Caco-2 (cell line): ENCODE results near the gene ADCY4. TPM values are rescaled to one million over a fixed set of nuclear protein-coding genes. Genes with fewer than 3 reads are reported as not detected.
A peak's percentile ranks its signal among the peaks of the same experiment; 100 is the strongest.
"Not testable (repeated sequence)": the region's sequence is repeated elsewhere in the genome, so short reads cannot be mapped to it uniquely, and the experiment has no call there.

Experiments
- BruUV-seq: library from RNA; stranded (reverse); fragments of 400-500 nt; replicated peaks from 2 replicates; lab custom pipeline; 2021; lab: Mats Ljungman, UMichigan
- CTCF ChIA-PET: fragments of 300-600 bp; sonication (Branson Sonifier 250); formaldehyde crosslinking; loops from one replicate; lab custom pipeline; 2022; ENCODE audit warnings: antibody characterized with exemption; lab: Charles Lee
- POLR2A ChIA-PET: fragments of 300-600 bp; sonication (Branson Sonifier 250); formaldehyde crosslinking; loops from one replicate; lab custom pipeline; 2022; ENCODE audit warnings: antibody characterized with exemption; lab: Charles Lee
- DNase-seq, 2 experiments: peaks; one replicate each; pipeline versions ENCODE4 v3.0.0 to v3.0.0-alpha.2; 2020 to 2022
- H3K27me3 ChIP-seq: replicated peaks from 2 replicates; pipeline ENCODE4 v1.6.0; 2011; ENCODE audit warnings: low read length; ENCODE audit not compliant: control insufficient read depth, insufficient read depth
- H3K36me3 ChIP-seq: 2 replicates; pipeline ENCODE4 v1.5.1; 2011; ENCODE audit warnings: low read length; ENCODE audit not compliant: control insufficient read depth, insufficient read depth
- H3K4me1 ChIP-seq: fragments of 250-450 bp; sonication (Bioruptor Pico); 2 replicates; pipeline ENCODE4 v1.5.1; 2020; ENCODE audit warnings: mild to moderate bottlenecking
- H3K4me3 ChIP-seq: 2 replicates; pipeline ENCODE4 v1.5.1; 2011; ENCODE audit warnings: low read depth, mild to moderate bottlenecking, control low read depth, low read length
- H3K9me3 ChIP-seq: fragments of 250-450 bp; sonication (Bioruptor Pico); 2 replicates; pipeline ENCODE4 v1.5.1; 2020; ENCODE audit warnings: mild to moderate bottlenecking, moderate library complexity
- H3K27ac Mint-ChIP-seq: one replicate; pipeline ENCODE4 v1.8.0; 2022; ENCODE audit warnings: mixed read lengths; ENCODE audit not compliant: unreplicated experiment
- H3K27me3 Mint-ChIP-seq: one replicate; pipeline ENCODE4 v1.8.0; 2022; ENCODE audit warnings: mixed read lengths; ENCODE audit not compliant: insufficient read depth, unreplicated experiment
- H3K36me3 Mint-ChIP-seq: one replicate; pipeline ENCODE4 v1.8.0; 2022; ENCODE audit warnings: mild to moderate bottlenecking, mixed read lengths; ENCODE audit not compliant: insufficient read depth, unreplicated experiment
- H3K4me1 Mint-ChIP-seq: one replicate; pipeline ENCODE4 v1.8.0; 2022; ENCODE audit warnings: low read depth, mixed read lengths; ENCODE audit not compliant: unreplicated experiment
- H3K4me3 Mint-ChIP-seq: one replicate; pipeline ENCODE4 v1.8.0; 2022; ENCODE audit warnings: mild to moderate bottlenecking, moderate library complexity, mixed read lengths; ENCODE audit not compliant: unreplicated experiment
- H3K9me3 Mint-ChIP-seq: one replicate; pipeline ENCODE4 v1.8.0; 2022; ENCODE audit warnings: mixed read lengths; ENCODE audit not compliant: unreplicated experiment
- intact Hi-C: fragments of 100-400 bp; cut with micrococcal nuclease; formaldehyde crosslinking; loops from one replicate; pipeline ENCODE4 v1.10.0; 2022; ENCODE audit not compliant: unreplicated experiment
- total RNA-seq: library from RNA; stranded (reverse); gene quantifications from 2 replicates; pipeline ENCODE4 v1.2.3, GENCODE V29; 2022
- TF ChIP-seq, protein P1 (sequence below), 2 experiments: fragments of 200-600 bp in 1 of 2; IDR thresholded peaks; 1 replicate in 1 of 2; 2 replicates in 1 of 2; pipeline versions ENCODE4 v1.5.1 to v1.8.0; 2011 to 2022; ENCODE audit warnings: antibody characterized with exemption in 1 of 2, control low read depth in 1 of 2, inconsistent platforms in 1 of 2, low read depth in 1 of 2, low read length in 1 of 2, mild to moderate bottlenecking in 1 of 2, moderate library complexity in 1 of 2; ENCODE audit not compliant: insufficient read depth in 1 of 2, severe bottlenecking in 1 of 2, unreplicated experiment in 1 of 2

Gene ADCY4
- total RNA-seq, 1 experiment from 2014 or later, result 0.57 TPM

- H3K27me3 Mint-ChIP-seq, H3K4me1 Mint-ChIP-seq, H3K4me3 ChIP-seq, H3K27ac Mint-ChIP-seq, H3K4me3 Mint-ChIP-seq, BruUV-seq, POLR2A ChIA-PET, H3K9me3 ChIP-seq, H3K4me1 ChIP-seq, H3K36me3 ChIP-seq, H3K9me3 Mint-ChIP-seq, H3K36me3 Mint-ChIP-seq, H3K27me3 ChIP-seq: not testable (repeated sequence)
- DNase-seq, result peak; percentile 63 to 69
- TF ChIP-seq, protein P1, sequence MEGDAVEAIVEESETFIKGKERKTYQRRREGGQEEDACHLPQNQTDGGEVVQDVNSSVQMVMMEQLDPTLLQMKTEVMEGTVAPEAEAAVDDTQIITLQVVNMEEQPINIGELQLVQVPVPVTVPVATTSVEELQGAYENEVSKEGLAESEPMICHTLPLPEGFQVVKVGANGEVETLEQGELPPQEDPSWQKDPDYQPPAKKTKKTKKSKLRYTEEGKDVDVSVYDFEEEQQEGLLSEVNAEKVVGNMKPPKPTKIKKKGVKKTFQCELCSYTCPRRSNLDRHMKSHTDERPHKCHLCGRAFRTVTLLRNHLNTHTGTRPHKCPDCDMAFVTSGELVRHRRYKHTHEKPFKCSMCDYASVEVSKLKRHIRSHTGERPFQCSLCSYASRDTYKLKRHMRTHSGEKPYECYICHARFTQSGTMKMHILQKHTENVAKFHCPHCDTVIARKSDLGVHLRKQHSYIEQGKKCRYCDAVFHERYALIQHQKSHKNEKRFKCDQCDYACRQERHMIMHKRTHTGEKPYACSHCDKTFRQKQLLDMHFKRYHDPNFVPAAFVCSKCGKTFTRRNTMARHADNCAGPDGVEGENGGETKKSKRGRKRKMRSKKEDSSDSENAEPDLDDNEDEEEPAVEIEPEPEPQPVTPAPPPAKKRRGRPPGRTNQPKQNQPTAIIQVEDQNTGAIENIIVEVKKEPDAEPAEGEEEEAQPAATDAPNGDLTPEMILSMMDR (IDR thresholded peaks at IDR 0.05; ENCODE audit: insufficient read depth in 1 of 2, low read depth in 1 of 2, low read length in 1 of 2, severe bottlenecking in 1 of 2, unreplicated experiment in 1 of 2), result peak in 1 of 2 experiments; percentile 67
- CTCF ChIA-PET, result interaction anchor here (1.0 to 3.1 kb wide), 3 partner anchors 103 to 109 kb away, joined by 3 to 12 read pairs (median 3); no protein-coding TSS in a partner anchor
- intact Hi-C loops, result loop anchor here (1.0 kb wide), 2 partner anchors 103 to 108 kb away; no protein-coding TSS in a partner anchor
These were observed 7.0 kb downstream of the ADCY4 start for GRCh38 chr14:24327914-24328313.

DNA sequence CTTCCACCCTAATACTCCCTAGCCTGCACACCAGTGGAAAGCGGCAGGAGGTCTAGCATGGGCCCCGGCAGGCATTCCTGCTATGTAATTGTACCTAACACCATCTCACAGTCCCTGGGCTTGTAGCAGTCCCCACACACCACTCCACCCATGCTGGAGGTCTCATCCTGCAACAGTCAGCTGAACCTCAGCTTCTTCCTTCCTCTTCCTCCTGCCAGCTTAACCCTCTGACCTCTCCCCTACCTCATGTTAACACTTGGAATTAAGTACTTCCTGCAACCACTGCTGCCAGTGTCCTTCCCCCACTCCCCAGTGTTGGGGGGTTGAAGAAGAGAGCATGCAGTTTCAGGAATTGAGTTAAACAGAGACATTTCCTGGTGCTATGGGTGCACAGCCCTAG is 7.6 kb downstream of the ADCY4 start:
- Histone ChIP-seq H3K4me3 (no peak overlapping the region), H3K36me3 (no peaks in the 10 kb centered on the region), H3K9me3 (no peaks in the 10 kb centered on the region), H3K27me3 (no peaks in the 10 kb centered on the region; the same call in 1 of the 2 replicates), H3K4me1 (no peaks in the 10 kb centered on the region)
- Mint-ChIP-seq H3K4me3 (no peak overlapping the region), H3K36me3 (peaks cover 2% of the 10 kb centered on the region), H3K27ac (no peak overlapping the region), H3K4me1 (peaks cover 5% of the 10 kb centered on the region), H3K27me3 (no peaks in the 10 kb centered on the region), H3K9me3 (no peaks in the 10 kb centered on the region)
- no TSS peak for BruUV-seq
- ChIA-PET CTCF (interaction anchor here (0.6 to 3.1 kb wide), 4 partner anchors 103 to 769 kb away, joined by 3 to 12 read pairs (median 3); no protein-coding TSS in a partner anchor), POLR2A (no interaction called here)
- DNase-seq, result no peak
- TF ChIP-seq, protein P1 (IDR thresholded peaks at IDR 0.05; ENCODE audit: insufficient read depth in 1 of 2, low read depth in 1 of 2, low read length in 1 of 2, severe bottlenecking in 1 of 2, unreplicated experiment in 1 of 2), result no peak
- intact Hi-C loops, result no loop called here

DNA sequence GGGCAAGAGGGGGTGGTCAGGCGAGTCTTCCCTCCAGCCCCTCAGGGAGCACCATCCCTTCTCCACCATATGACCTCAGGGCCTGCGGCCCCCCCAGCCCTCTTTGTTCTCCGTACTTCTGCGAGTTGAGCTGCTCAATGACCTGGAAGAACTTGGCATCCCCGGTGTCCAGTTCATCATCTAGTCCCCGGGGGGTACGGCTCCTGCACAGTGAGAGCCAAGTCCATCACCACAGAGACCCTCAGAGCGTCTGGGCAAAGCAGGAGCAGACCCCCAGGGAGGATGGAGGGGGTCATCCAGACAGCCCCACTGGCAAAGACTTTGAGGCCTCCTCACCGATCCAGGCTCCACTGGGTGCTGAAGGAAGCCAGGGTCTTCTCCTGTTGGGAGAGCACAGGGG is 8.9 kb downstream of the ADCY4 start:
- Histone ChIP-seq H3K27me3 (no peaks in the 10 kb centered on the region; the same call in 1 of the 2 replicates), H3K9me3 (no peaks in the 10 kb centered on the region), H3K4me3 (no peak overlapping the region), H3K4me1 (no peaks in the 10 kb centered on the region), H3K36me3 (no peaks in the 10 kb centered on the region)
- intact Hi-C loops, result no loop called here
- H3K4me1 Mint-ChIP-seq, result no peaks in the 10 kb centered on the region
- H3K27ac Mint-ChIP-seq, result no peak overlapping the region
- TF ChIP-seq, protein P1 (IDR thresholded peaks at IDR 0.05; ENCODE audit: insufficient read depth in 1 of 2, low read depth in 1 of 2, low read length in 1 of 2, severe bottlenecking in 1 of 2, unreplicated experiment in 1 of 2), result no peak
- ChIA-PET CTCF (interaction anchor here (1.4 kb wide), 1 partner anchor 106 kb away, joined by 3 read pairs; no protein-coding TSS in a partner anchor), POLR2A (no interaction called here)
- H3K4me3 Mint-ChIP-seq, result no peak overlapping the region
- BruUV-seq, result no TSS peak
- no peak for DNase-seq
- no peaks in the 10 kb centered on the region for H3K27me3 Mint-ChIP-seq
- H3K36me3 Mint-ChIP-seq, result no peaks in the 10 kb centered on the region
- no peaks in the 10 kb centered on the region for H3K9me3 Mint-ChIP-seq
